Neural progenitor cell (in vitro differentiated cells): ENCODE data around the gene LGR4. TPM values are rescaled to one million over a fixed set of nuclear protein-coding genes. Genes with fewer than 3 reads are reported as not detected.
"Not testable (repeated sequence)": the region's sequence is repeated elsewhere in the genome, so short reads cannot be mapped to it uniquely, and the experiment has no call there.

Experiments
- DNase-seq: peaks from one replicate; pipeline ENCODE4 v3.0.0-alpha.2; 2016; ENCODE audit warnings: low spot score
- H2AFZ ChIP-seq: fragments of 200-600 bp; sonication (generic); replicated peaks from 2 replicates; pipeline ENCODE4 v1.6.1; 2016; ENCODE audit warnings: antibody characterized with exemption
- H3F3A ChIP-seq: fragments of 200-600 bp; sonication (generic); 2 replicates; pipeline ENCODE4 v1.6.1; 2016; ENCODE audit warnings: antibody characterized with exemption, low read depth
- H3K27ac ChIP-seq: fragments of 200-600 bp; sonication (generic); 2 replicates; pipeline ENCODE4 v1.5.1; 2016; ENCODE audit warnings: mild to moderate bottlenecking
- H3K27me3 ChIP-seq: fragments of 200-600 bp; sonication (generic); 2 replicates; pipeline ENCODE4 v1.6.1; 2016; ENCODE audit warnings: mild to moderate bottlenecking, moderate library complexity
- H3K36me3 ChIP-seq: fragments of 200-600 bp; sonication (generic); 2 replicates; pipeline ENCODE4 v1.5.1; 2016
- H3K4me1 ChIP-seq: fragments of 200-600 bp; sonication (generic); 2 replicates; pipeline ENCODE4 v1.6.1; 2016; ENCODE audit warnings: mixed run types
- H3K4me2 ChIP-seq: fragments of 200-600 bp; sonication (generic); 2 replicates; pipeline ENCODE4 v1.6.1; 2016
- H3K4me3 ChIP-seq: fragments of 200-600 bp; sonication (generic); 2 replicates; pipeline ENCODE4 v1.5.1; 2016
- H3K79me2 ChIP-seq: fragments of 200-600 bp; sonication (generic); 2 replicates; pipeline ENCODE4 v1.6.1; 2016; ENCODE audit warnings: low read depth
- H3K9ac ChIP-seq: fragments of 200-600 bp; sonication (generic); 2 replicates; pipeline ENCODE4 v1.6.1; 2016
- H3K9me3 ChIP-seq: fragments of 200-600 bp; sonication (generic); 2 replicates; pipeline ENCODE4 v1.5.1; 2016; ENCODE audit warnings: low read depth
- H4K20me1 ChIP-seq: fragments of 200-600 bp; sonication (generic); 2 replicates; pipeline ENCODE4 v1.6.1; 2016; ENCODE audit warnings: low read depth
- H3K27ac Mint-ChIP-seq: 3 replicates; pipeline ENCODE4 v1.8.0; 2021; ENCODE audit warnings: mixed read lengths
- H3K27me3 Mint-ChIP-seq: 2 replicates; pipeline ENCODE4 v1.8.0; 2022; ENCODE audit warnings: low read depth, mild to moderate bottlenecking, inconsistent platforms, moderate library complexity, mixed read lengths; ENCODE audit not compliant: insufficient read depth
- H3K36me3 Mint-ChIP-seq: 3 replicates; pipeline ENCODE4 v1.8.0; 2021; ENCODE audit warnings: mixed read lengths
- H3K4me1 Mint-ChIP-seq: 3 replicates; pipeline ENCODE4 v1.8.0; 2021; ENCODE audit warnings: mixed read lengths
- H3K4me3 Mint-ChIP-seq: 3 replicates; pipeline ENCODE4 v1.8.0; 2021; ENCODE audit warnings: mild to moderate bottlenecking, moderate library complexity, mixed read lengths
- H3K9me3 Mint-ChIP-seq: 3 replicates; pipeline ENCODE4 v1.8.0; 2020; ENCODE audit warnings: mixed read lengths
- EZH2 ChIP-seq: fragments of 200-600 bp; sonication (generic); IDR thresholded peaks from 2 replicates; pipeline ENCODE4 v1.6.1; 2017; ENCODE audit warnings: antibody characterized with exemption, mild to moderate bottlenecking, moderate library complexity
- EZH2phosphoT487 ChIP-seq: fragments of 200-600 bp; sonication (generic); IDR thresholded peaks from 2 replicates; pipeline ENCODE4 v1.6.1; 2017; ENCODE audit warnings: antibody characterized with exemption
- total RNA-seq: library from RNA; depleted of rRNA; stranded (reverse); fragments of >200 nt; gene quantifications from 2 replicates; pipeline ENCODE4 v1.2.3, GENCODE V29; 2015; ENCODE audit warnings: low replicate concordance
- TF ChIP-seq, protein P1 (sequence below): fragments of 200-600 bp; sonication (generic); IDR thresholded peaks from 2 replicates; pipeline ENCODE4 v1.5.1; 2017; ENCODE audit warnings: antibody characterized with exemption, mild to moderate bottlenecking

The LGR4 gene
- 219 and 274 TPM in 2 replicates for total RNA-seq

GRCh38 chr11:27472398-27473016, at the start of gene LGR4:
Gene LGR4, minus strand, starts transcription at chr11:27472790. Its CDS starts 488 bp downstream, at chr11:27472302.
- DNase-seq: peak; percentile 99
- Histone ChIP-seq H3K4me2 (peak within 1 kb of the TSS; percentile 95), H3K4me3 (peak within 1 kb of the TSS; percentile 85), H4K20me1 (peaks cover 43% of the 10 kb centered on the region), H3K36me3 (no peaks in the 10 kb centered on the region), H2AFZ (peak within 1 kb of the TSS; percentile 4), H3K27me3 (no peaks in the 10 kb centered on the region), H3K4me1 (peaks cover 25% of the 10 kb centered on the region), H3K9ac (peak within 1 kb of the TSS; percentile 54), H3F3A (peaks cover 14% of the 10 kb centered on the region), H3K9me3 (no peaks in the 10 kb centered on the region), H3K79me2 (peaks cover 65% of the 10 kb centered on the region), H3K27ac (peak within 1 kb of the TSS; percentile 95)
- Mint-ChIP-seq H3K4me1 (peaks cover 47% of the 10 kb centered on the region), H3K9me3 (peaks cover 5% of the 10 kb centered on the region), H3K36me3 (peaks cover 1% of the 10 kb centered on the region), H3K27ac (peak within 1 kb of the TSS; percentile 91), H3K27me3 (peaks cover 23% of the 10 kb centered on the region), H3K4me3 (peak within 1 kb of the TSS; percentile 97)
- TF ChIP-seq EZH2phosphoT487 (no peak), EZH2 (no peak)
- TF ChIP-seq, protein P1, sequence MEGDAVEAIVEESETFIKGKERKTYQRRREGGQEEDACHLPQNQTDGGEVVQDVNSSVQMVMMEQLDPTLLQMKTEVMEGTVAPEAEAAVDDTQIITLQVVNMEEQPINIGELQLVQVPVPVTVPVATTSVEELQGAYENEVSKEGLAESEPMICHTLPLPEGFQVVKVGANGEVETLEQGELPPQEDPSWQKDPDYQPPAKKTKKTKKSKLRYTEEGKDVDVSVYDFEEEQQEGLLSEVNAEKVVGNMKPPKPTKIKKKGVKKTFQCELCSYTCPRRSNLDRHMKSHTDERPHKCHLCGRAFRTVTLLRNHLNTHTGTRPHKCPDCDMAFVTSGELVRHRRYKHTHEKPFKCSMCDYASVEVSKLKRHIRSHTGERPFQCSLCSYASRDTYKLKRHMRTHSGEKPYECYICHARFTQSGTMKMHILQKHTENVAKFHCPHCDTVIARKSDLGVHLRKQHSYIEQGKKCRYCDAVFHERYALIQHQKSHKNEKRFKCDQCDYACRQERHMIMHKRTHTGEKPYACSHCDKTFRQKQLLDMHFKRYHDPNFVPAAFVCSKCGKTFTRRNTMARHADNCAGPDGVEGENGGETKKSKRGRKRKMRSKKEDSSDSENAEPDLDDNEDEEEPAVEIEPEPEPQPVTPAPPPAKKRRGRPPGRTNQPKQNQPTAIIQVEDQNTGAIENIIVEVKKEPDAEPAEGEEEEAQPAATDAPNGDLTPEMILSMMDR: no peak

DNA sequence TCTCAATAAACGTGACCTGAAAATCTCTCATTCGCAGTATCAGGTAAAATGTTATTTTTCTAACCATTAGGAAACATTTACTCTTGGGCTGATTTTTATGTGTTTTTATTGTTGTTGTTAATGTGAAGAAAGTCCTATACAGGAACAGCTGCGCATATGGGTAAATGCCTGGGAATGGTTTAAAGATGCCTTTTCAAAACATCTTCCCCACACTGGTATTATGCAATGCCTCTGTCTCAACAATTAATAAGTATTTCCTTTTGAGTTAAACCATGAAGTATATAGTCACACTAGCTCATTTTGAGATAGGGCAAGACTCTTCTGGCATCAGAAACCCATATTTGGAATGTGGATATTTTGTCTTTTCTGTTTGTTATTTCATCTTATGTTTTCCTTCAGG, 47.6 kb upstream of the LGR4 start:
- Histone ChIP-seq H3K4me2 (no peak overlapping the region), H3K27me3 (no peaks in the 10 kb centered on the region), H3K4me3 (no peak overlapping the region), H3K27ac (no peak overlapping the region), H3K4me1 (no peaks in the 10 kb centered on the region), H3F3A (peaks cover 8% of the 10 kb centered on the region), H2AFZ (no peak overlapping the region), H3K9me3 (no peaks in the 10 kb centered on the region), H3K79me2 (no peaks in the 10 kb centered on the region), H3K36me3 (no peaks in the 10 kb centered on the region), H3K9ac (no peak overlapping the region), H4K20me1 (no peaks in the 10 kb centered on the region)
- Mint-ChIP-seq H3K27me3 (no peaks in the 10 kb centered on the region), H3K27ac (no peak overlapping the region), H3K4me1 (no peaks in the 10 kb centered on the region), H3K4me3 (no peak overlapping the region), H3K36me3 (no peaks in the 10 kb centered on the region), H3K9me3 (no peaks in the 10 kb centered on the region)
- no peak for DNase-seq
- TF ChIP-seq, protein P1: no peak
- no peak for TF ChIP-seq EZH2phosphoT487
- no peak for TF ChIP-seq EZH2

GRCh38 chr11:27518518-27518917, 45.9 kb upstream of the LGR4 start:
- Histone ChIP-seq H3K4me1 (no peaks in the 10 kb centered on the region), H3K27me3 (no peaks in the 10 kb centered on the region), H3K9ac (no peak overlapping the region), H3K36me3 (no peaks in the 10 kb centered on the region), H3K27ac (no peak overlapping the region), H3K9me3 (no peaks in the 10 kb centered on the region), H3K79me2 (no peaks in the 10 kb centered on the region), H3K4me2 (no peak overlapping the region), H2AFZ (no peak overlapping the region), H3F3A (no peaks in the 10 kb centered on the region), H4K20me1 (no peaks in the 10 kb centered on the region), H3K4me3 (no peak overlapping the region)
- Mint-ChIP-seq H3K27me3 (no peaks in the 10 kb centered on the region), H3K4me1 (no peaks in the 10 kb centered on the region), H3K9me3 (no peaks in the 10 kb centered on the region), H3K4me3 (no peak overlapping the region), H3K27ac (no peak overlapping the region), H3K36me3 (no peaks in the 10 kb centered on the region)
- no peak for TF ChIP-seq EZH2phosphoT487
- TF ChIP-seq, protein P1: no peak
- no peak for TF ChIP-seq EZH2
- DNase-seq: no peak

DNA sequence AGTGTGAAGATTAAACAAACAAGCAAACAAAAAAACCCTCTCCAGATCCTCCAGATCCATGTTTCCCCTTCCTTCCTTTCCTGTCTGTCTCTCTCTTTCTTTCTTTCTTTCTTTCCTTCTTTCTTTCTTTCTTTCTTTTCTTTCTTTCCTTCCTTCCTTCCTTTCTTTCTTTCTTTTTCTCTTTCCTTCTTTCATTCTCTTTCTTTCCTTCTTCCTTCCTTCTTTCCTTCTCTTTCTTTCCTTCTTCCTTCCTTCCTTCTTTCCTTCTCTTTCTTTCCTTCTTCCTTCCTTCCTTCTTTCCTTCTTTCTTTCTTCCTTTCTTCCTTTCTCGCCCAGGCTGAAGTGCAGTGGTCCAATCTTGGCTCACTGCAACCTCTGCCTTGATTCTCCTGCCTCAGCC, 44.9 kb upstream of the LGR4 start:
- not testable (repeated sequence) for H3K79me2 ChIP-seq, H2AFZ ChIP-seq, H3K27me3 Mint-ChIP-seq, H3K4me3 Mint-ChIP-seq, H4K20me1 ChIP-seq, H3K27me3 ChIP-seq, H3K9me3 ChIP-seq, H3K36me3 Mint-ChIP-seq, H3K4me1 Mint-ChIP-seq, H3K4me2 ChIP-seq, H3K27ac ChIP-seq, H3K9ac ChIP-seq, H3K4me1 ChIP-seq, H3F3A ChIP-seq, H3K36me3 ChIP-seq, H3K4me3 ChIP-seq, DNase-seq, H3K9me3 Mint-ChIP-seq, H3K27ac Mint-ChIP-seq
